ENCODE data around the gene KCMF1.

Gene KCMF1

DNA sequence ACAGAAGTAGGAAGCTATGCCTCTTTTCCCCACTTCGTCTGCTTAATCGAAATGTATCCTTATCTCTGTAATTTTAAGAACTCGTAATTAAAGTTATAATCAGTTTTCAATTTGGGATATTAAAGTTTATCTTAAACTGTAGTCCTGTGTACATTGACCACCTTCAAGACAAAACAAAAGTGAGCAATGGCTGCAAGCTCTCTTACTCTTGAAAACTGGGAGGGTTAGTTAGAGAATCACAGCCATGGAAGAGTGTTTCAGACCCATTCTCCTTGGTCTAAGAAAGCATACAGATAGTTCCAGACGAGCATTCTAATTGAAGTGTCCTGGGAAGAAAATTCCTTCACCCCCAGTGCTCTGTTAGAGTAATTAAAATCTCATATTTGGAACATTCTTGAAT is 2.0 kb downstream of the KCMF1 start:
- Histone ChIP-seq H3K9ac (ENCODE audit: low read length) (peak overlapping the region; percentile 70), H3K27ac (ENCODE audit: low read depth, low read length) (peak overlapping the region; percentile 77), H2AFZ (ENCODE audit: low read depth, low read length, severe bottlenecking) (no peak overlapping the region), H3K9me2 (replicated peaks; ENCODE audit: insufficient read depth, low read length) (no peaks in the 10 kb centered on the region), H3K4me3 (ENCODE audit: insufficient read depth, low read length, poor library complexity, severe bottlenecking) (peak overlapping the region; percentile 57), H4K20me1 (ENCODE audit: low read depth, low read length) (peaks cover 14% of the 10 kb centered on the region), H3K4me2 (ENCODE audit: low read depth, low read length, poor library complexity, severe bottlenecking) (peak overlapping the region; percentile 90), H3K9me3 (ENCODE audit: insufficient read depth, low read length) (no peaks in the 10 kb centered on the region), H3K79me2 (ENCODE audit: insufficient read depth, low read length) (peaks cover 86% of the 10 kb centered on the region), H3K36me3 (ENCODE audit: low read length) (no peaks in the 10 kb centered on the region), H3F3A (ENCODE audit: insufficient read depth) (peaks cover 9% of the 10 kb centered on the region), H3K27me3 (ENCODE audit: low read length) (no peaks in the 10 kb centered on the region)
- TF ChIP-seq EZH2phosphoT487 (conservative IDR thresholded peaks at IDR 0.05; ENCODE audit: low read length): no peak
- TF ChIP-seq CTCF (IDR thresholded peaks at IDR 0.05; ENCODE audit: insufficient read depth, low read length, poor library complexity, severe bottlenecking): no peak

- no peaks in the 10 kb centered on the region for H3F3A ChIP-seq (ENCODE audit: insufficient read depth)
- H3K36me3 ChIP-seq (ENCODE audit: low read length): no peaks in the 10 kb centered on the region
- no peak overlapping the region for H3K4me2 ChIP-seq (ENCODE audit: low read depth, low read length, poor library complexity, severe bottlenecking)
- peaks cover 12% of the 10 kb centered on the region for H4K20me1 ChIP-seq (ENCODE audit: low read depth, low read length)
- H3K9me2 ChIP-seq (replicated peaks; ENCODE audit: insufficient read depth, low read length): no peaks in the 10 kb centered on the region
- H3K27ac ChIP-seq (ENCODE audit: low read depth, low read length): no peak overlapping the region
- H3K27me3 ChIP-seq (ENCODE audit: low read length): no peaks in the 10 kb centered on the region
- no peak overlapping the region for H3K9ac ChIP-seq (ENCODE audit: low read length)
- TF ChIP-seq EZH2phosphoT487 (conservative IDR thresholded peaks at IDR 0.05; ENCODE audit: low read length) (no peak), CTCF (IDR thresholded peaks at IDR 0.05; ENCODE audit: insufficient read depth, low read length, poor library complexity, severe bottlenecking) (no peak)
- peaks cover 100% of the 10 kb centered on the region for H3K79me2 ChIP-seq (ENCODE audit: insufficient read depth, low read length)
- no peaks in the 10 kb centered on the region for H3K9me3 ChIP-seq (ENCODE audit: insufficient read depth, low read length)
- no peak overlapping the region for H3K4me3 ChIP-seq (ENCODE audit: insufficient read depth, low read length, poor library complexity, severe bottlenecking)
- H2AFZ ChIP-seq (ENCODE audit: low read depth, low read length, severe bottlenecking): no peak overlapping the region
Observed at GRCh38 chr2:84980263-84980983, 9.5 kb downstream of the KCMF1 start.

DNA sequence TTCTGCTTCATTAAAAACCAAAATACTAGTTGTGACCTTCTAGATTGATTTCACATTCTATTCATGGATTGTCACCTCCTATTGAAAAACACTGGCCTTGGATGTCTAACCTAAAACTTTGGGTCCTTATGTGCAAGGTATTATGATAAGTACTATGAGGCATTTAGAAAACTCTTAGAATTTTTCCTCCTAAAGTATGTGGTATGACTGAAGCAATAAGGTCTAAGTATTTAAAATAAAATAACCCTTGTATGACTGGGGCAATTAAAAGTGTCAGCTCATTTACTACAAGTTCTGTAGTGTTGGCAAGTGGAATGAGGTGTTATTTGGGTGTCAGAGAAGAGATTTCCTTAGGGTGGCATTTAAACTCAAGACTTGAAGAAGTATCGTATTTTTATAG is 15.1 kb downstream of the KCMF1 start:
- Histone ChIP-seq H2AFZ (ENCODE audit: low read depth, low read length, severe bottlenecking) (no peak overlapping the region), H3K9me2 (replicated peaks; ENCODE audit: insufficient read depth, low read length) (no peaks in the 10 kb centered on the region), H3K27me3 (ENCODE audit: low read length) (no peaks in the 10 kb centered on the region), H3K36me3 (ENCODE audit: low read length) (no peaks in the 10 kb centered on the region), H3K9ac (ENCODE audit: low read length) (no peak overlapping the region), H3F3A (ENCODE audit: insufficient read depth) (no peaks in the 10 kb centered on the region), H3K4me3 (ENCODE audit: insufficient read depth, low read length, poor library complexity, severe bottlenecking) (no peak overlapping the region), H3K4me2 (ENCODE audit: low read depth, low read length, poor library complexity, severe bottlenecking) (no peak overlapping the region), H3K9me3 (ENCODE audit: insufficient read depth, low read length) (no peaks in the 10 kb centered on the region), H3K79me2 (ENCODE audit: insufficient read depth, low read length) (peaks cover 100% of the 10 kb centered on the region), H3K27ac (ENCODE audit: low read depth, low read length) (no peak overlapping the region), H4K20me1 (ENCODE audit: low read depth, low read length) (peaks cover 29% of the 10 kb centered on the region)
- TF ChIP-seq CTCF (IDR thresholded peaks at IDR 0.05; ENCODE audit: insufficient read depth, low read length, poor library complexity, severe bottlenecking) (no peak), EZH2phosphoT487 (conservative IDR thresholded peaks at IDR 0.05; ENCODE audit: low read length) (no peak)
